Activated CD4-positive, alpha-beta T cell treated with anti-CD3 and anti-CD28 coated beads, Interleukin-10, Interleukin-2, amounts not matched to agents 100 ng/mL and 50 ng/mL, durations not matched to agents 16 hours and 8 hours (primary cell): ENCODE results near the gene SLC2A4.

Source experiments
- DNase-seq: peaks from one replicate; pipeline ENCODE4 v3.0.0-alpha.2; 2020

Gene SLC2A4

DNA sequence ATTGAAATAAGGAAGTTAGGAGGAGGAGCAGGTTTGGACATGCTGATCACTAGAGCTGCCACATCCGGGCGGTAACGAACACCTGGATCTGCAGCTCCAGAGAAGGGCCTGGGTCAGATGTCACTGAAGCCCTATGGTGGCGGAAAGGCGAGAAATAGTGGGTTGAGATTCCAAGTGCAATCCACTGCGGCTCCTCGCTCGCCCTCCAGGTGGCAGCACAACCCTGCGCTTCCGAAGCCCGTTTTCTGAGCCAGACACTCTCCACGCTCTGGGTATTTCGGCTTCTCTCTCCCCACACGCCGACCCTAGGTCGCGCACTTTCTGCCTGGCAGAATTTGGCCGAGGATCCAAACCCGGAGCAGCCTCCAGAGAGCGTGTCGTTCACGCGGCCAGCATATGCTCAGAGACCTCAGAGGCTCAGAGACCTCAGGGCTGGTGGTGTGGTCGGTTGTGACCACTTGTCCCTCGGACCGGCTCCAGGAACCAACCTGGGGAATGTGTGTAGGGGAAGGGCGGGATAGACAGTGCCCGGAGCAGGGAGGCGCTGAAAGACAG is 922 bp upstream of the SLC2A4 start:
- DNase-seq: peak; percentile 81

DNA sequence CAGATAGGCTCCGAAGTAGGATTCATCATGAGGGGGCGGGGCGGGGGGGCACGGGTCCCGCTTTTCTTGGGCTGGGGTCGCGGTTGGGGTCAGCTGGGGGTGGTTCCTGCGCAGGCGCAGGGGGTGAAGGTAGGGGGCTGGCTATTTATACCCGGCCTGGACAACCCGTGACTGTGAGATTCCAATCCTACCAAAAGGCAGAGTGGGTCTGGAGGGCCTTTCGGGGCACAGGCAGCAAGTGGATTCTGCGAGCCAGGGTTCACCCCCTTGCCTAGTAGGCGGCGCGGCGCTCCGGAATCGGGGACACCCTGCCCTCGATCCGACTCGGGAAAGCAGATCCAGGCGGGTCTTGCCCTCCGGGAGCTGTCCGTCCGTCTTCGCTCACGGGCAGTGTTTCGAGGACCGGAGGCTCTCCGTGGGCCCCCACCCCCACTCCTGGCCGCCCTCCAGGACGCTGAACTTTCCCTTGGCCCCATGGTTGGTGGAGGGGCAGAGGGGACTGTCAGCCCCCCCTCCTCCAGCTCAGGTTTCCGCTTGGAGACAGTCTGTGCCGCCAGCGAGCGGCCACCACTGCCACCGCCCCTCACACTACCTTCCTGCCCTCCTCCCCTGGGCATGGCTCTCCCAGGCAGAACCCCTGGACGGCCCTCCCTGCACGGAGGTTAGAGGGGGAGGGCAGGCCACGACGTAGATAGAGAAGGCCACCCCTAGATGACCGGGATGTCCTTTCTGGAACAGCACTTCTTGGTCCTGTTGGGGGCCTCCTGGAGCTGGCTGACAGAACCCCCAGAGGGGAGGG is 634 bp downstream of the SLC2A4 start:
- DNase-seq: no peak

GRCh38 chr17:7282752-7283321 is 1.3 kb downstream of the SLC2A4 start:
- no peak for DNase-seq

DNA sequence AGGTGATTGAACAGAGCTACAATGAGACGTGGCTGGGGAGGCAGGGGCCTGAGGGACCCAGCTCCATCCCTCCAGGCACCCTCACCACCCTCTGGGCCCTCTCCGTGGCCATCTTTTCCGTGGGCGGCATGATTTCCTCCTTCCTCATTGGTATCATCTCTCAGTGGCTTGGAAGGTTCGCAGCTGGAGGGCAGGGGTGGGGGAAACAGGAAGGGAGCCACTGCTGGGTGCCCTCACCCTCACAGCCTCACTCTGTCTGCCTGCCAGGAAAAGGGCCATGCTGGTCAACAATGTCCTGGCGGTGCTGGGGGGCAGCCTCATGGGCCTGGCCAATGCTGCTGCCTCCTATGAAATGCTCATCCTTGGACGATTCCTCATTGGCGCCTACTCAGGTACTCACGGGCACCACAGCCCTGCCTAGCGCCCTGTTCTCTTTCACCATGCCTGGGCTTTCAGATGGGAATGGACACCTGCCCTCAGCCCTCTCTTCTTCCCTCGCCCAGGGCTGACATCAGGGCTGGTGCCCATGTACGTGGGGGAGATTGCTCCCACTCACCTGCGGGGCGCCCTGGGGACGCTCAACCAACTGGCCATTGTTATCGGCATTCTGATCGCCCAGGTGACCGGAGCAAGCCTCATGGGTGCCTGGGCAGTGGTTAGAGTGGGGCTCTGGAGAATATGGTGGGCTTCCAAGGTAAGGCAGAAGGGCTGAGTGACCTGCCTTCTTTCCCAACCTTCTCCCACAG is 2.1 kb downstream of the SLC2A4 start:
- no peak for DNase-seq

GRCh38 chr17:7284911-7285310 is 3.4 kb downstream of the SLC2A4 start:
- no peak for DNase-seq

- no peak for DNase-seq
Observed at GRCh38 chr17:7285679-7286078, 4.2 kb downstream of the SLC2A4 start.

DNA sequence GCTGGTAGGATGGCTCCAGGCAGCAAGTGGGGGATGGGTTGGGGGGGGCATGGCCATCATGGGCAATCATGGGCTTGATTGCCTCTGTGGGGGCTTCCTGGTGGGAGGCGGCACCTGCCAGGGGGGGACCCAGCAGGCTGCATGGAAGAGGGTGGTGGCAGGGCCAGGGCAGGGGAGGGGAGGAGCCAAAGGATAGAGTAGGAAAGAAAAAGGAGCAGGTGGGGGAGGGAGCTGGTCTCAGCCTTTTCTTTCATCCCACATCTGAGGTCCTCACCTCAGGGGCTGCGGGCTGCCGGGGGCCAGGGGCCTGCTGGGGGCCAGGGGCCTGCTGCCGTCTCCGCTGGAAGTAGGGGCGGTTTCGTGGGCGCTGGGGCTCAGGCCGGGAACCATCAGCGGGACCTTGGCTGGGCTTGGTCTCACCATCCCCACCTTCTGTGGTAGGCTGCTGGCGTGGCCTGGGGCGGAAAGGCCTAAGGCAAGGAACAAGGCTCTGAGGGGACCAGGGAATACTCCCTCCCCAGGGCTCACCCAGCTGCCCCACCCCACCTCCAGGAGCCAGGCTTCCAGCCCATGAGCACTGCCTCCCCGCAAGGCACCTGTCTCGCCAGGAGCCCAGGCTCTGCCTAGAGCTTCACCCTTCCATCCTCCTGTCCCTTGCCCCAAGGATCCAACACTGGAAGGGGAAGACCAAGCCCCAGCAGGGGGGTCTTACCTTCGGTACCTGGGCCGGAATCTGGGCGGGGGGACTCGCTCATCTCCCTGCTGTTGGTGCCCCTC is 7.9 kb downstream of the SLC2A4 start:
- no peak for DNase-seq

DNA sequence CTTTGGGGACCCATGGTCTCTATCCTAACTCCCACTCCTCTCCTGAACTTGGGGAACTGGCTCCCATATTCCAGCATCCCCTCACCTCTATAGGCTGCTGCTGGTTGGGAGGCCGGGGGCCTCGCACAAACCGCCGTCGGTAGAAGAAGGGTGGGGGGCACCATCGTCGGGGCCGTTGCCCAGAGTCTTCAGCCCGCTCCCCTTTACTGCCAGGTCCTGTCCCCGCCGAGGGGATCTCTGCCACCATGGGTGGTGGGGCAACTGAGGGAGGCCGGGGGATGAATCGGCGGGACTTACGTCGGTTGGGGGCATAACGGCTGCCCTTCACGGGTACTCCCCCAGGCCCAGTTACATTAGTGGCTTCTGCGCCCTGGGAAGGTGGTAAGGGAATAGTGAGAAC is 8.6 kb downstream of the SLC2A4 start:
- DNase-seq: no peak

DNA sequence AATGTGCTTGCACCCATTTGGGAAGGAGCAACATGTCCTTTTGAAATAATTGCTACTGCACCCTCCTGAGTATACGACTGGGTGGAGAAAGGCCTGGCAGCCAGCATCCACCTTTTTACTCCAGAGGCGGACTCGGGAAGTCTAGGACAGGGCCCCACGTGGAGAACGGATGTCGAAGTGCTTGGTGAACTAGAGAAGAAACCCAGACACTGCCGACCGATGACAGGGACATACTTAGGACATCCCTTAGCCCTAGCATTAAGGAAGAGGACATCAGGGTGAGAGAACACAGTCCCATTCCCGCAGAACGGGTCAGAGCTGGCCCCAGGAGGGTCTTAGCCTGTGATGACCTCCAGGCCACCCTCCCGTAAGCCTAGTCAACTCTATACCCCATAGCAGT is 9.2 kb downstream of the SLC2A4 start:
- no peak for DNase-seq

DNA sequence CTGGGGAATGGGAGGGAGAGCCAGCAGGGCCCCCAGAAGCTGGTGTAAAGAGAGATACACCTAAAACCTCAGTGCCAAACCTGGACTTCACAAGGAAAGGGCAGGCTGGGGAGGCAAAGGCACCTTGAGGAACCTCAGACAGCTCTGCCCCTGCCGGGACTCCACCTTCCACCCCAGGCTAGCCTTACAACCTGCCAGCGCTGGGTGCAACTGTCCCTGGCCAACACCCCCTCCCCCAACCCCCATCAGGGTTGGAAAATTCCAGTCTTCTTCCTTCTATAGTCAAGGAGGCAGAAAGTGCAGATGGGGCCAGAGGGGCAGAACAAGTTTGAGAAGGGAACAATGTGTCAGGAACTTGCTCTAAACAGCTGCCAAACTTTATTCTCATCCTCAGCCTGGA is 10.7 kb downstream of the SLC2A4 start:
- DNase-seq: no peak

DNA sequence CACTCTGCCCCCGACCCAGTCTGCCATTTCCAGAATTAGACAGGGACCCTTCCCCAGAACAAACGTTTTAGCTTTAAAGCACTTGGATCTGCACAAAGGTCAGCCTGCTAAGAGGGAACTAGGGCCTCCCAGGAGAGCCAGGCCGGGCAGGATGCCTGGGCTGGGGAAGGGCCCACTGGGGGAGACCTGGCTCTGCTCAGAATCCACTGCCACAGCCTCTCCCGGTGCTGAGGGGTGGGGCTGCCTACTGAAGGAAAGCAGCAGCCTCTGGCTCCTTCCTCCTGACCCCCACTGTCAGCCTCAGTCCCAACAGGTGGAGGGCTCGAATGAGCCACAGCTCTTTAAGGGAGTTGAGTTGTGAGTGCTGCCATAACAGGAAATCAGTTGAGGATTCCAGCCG is 11.2 kb downstream of the SLC2A4 start:
- DNase-seq: no peak

GRCh38 chr17:7293159-7293558 is 11.6 kb downstream of the SLC2A4 start:
- no peak for DNase-seq

GRCh38 chr17:7293816-7294613 is 12.5 kb downstream of the SLC2A4 start:
- DNase-seq: no peak

DNA sequence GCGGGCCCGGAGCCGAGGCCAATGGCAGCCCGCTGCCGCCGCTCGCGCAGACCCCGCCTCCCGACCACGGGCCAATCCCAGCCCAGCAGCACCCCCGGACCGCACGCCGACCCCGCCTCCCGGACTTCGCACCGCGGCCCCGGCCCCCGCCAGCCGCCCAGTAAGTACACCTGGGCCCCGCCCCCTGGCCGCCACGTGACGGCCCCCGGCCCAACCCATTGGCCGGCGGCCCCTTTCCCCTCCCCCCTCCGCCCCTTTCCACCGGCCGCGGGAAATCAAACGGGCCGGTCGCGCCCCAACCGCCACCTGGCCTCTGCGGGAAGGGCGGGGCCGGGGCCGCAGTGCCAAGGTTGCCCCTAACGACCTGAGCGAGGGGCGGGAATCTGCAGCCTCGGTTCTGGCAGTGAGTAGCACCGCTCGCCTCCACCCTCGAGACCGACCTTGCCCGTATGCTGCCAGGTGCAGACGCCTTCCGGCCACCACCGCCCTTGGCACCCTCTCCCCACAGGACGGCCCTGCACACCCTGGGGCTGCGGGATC is 13.2 kb downstream of the SLC2A4 start, which contains the start of gene YBX2:
Gene YBX2, minus strand, starts transcription at position 26 of the 540 bp plus-strand sequence. CDS start 139 bp downstream, outside the sequence.
- DNase-seq: peak; percentile 87

- no peak for DNase-seq
Observed at GRCh38 chr17:7295230-7296180, 14.0 kb downstream of the SLC2A4 start.

DNA sequence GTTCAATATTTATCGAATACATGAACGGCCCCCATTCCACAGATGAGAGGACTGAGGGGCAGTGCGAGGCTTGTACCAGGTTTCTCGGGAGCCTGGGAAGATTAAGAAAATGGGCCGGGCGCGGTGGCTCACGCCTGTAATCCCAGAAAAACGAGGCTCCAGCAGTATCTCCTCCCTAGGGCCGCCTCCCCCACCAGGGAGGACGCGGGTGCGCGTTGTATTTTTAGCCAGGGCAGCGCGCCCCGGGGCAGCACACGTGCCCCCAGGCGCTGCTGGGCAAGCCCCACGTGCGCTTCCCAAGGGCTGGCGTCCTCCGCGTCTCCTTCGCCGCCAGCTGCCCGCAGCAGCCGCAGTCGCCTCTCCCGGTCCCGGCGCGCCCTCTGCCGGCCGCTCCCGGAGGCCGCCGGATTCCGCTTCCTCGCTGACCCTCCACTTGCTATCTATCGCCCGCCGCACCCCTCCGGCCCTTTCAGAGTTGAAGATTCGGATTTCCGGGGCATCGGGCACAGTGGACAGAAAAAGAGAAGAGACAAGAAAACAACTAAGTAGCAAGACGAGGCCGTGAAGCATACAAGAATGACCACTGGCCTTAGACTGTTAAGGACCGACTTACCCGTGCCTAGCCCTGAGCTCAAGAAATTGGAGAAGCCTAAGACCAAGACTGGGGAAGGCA is 14.8 kb downstream of the SLC2A4 start:
- DNase-seq: peak; percentile 80

DNA sequence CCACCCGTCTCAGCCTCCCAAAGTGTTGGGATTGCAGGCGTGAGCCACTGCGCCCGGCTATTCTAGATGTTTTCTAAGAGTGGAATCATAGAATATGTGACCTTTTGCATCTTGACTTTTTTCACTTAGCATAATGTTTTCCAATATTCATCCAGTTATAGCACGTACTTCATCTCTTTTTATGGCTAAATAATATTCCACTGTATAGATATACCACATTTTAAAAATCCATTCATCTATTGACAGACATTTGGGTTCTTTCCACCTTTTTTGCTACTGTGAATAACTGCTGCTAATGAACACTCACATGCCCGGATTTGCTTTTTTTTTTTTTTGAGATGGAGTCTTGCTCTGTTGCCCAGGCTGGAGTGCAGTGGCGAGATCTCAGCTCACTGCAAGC is 22.7 kb downstream of the SLC2A4 start:
- DNase-seq: no peak

GRCh38 chr17:7306911-7307685 is 25.6 kb downstream of the SLC2A4 start, which contains the start of gene EIF5A:
Gene EIF5A (plus strand): TSS chr17:7307628. CDS start chr17:7309636, 2,008 bp downstream.
- DNase-seq: peak; percentile 100
